HepG2 (cell line): ENCODE measurements around the gene NDUFB7.

Source experiments
- ZNF546 ChIP-seq: sonication (generic); formaldehyde crosslinking; conservative IDR thresholded peaks from 2 replicates; pipeline ENCODE4 v1.8.1; 2023; ENCODE audit warnings: mild to moderate bottlenecking, missing genetic modification reagents
- TF ChIP-seq, protein P1 (sequence below): sonication (generic); formaldehyde crosslinking; IDR thresholded peaks from 2 replicates; pipeline ENCODE4 v1.5.0; 2020; ENCODE audit warnings: mild to moderate bottlenecking, missing genetic modification reagents, borderline replicate concordance
- TF ChIP-seq, protein P2 (sequence below), 2 experiments: sonication (generic) in 1 of 2; formaldehyde crosslinking in 1 of 2; IDR thresholded peaks; 2 replicates each; pipeline versions ENCODE4 v1.5.1 to v1.6.1; 2011 to 2020; ENCODE audit warnings: borderline replicate concordance in 1 of 2, low read depth in 1 of 2, low read length in 1 of 2, mild to moderate bottlenecking in 1 of 2, missing genetic modification reagents in 1 of 2, moderate library complexity in 1 of 2
- TF ChIP-seq, protein P3 (sequence below): IDR thresholded peaks from 2 replicates; pipeline ENCODE4 v1.6.1; 2016
- TF ChIP-seq, protein P4 (sequence below): sonication (generic); formaldehyde crosslinking; conservative IDR thresholded peaks from 2 replicates; pipeline ENCODE4 v1.4.0; 2020; ENCODE audit warnings: missing genetic modification reagents

DNA sequence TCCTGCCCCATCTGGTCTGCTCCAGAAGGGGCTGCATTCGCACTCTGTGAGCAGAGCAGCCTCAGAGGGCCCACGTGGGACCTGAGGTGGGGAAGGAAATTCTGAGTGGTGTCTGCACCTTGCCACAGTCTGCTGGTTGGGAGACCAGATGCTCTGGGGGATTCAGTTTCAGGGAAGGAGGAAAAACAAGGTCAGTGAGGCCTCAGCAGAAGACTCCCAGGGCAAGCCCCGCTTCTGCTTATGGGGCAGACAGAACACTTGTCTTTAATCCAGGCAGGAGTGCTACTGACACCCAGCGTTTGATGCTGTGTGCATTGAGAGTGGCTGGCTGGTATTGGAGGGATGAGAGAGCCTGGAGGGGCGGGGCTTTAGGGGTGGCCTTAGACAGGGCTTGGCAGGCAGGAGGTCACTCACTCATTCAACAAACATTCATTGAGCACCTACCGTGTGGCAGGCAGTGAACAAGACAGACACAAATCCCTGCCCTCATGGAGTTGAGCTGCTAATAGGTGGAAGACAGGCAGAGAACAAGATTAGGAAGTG, 6.1 kb upstream of the NDUFB7 start:
- no peak for TF ChIP-seq ZNF546 (CRISPR knock-in tag)
- TF ChIP-seq, protein P1, sequence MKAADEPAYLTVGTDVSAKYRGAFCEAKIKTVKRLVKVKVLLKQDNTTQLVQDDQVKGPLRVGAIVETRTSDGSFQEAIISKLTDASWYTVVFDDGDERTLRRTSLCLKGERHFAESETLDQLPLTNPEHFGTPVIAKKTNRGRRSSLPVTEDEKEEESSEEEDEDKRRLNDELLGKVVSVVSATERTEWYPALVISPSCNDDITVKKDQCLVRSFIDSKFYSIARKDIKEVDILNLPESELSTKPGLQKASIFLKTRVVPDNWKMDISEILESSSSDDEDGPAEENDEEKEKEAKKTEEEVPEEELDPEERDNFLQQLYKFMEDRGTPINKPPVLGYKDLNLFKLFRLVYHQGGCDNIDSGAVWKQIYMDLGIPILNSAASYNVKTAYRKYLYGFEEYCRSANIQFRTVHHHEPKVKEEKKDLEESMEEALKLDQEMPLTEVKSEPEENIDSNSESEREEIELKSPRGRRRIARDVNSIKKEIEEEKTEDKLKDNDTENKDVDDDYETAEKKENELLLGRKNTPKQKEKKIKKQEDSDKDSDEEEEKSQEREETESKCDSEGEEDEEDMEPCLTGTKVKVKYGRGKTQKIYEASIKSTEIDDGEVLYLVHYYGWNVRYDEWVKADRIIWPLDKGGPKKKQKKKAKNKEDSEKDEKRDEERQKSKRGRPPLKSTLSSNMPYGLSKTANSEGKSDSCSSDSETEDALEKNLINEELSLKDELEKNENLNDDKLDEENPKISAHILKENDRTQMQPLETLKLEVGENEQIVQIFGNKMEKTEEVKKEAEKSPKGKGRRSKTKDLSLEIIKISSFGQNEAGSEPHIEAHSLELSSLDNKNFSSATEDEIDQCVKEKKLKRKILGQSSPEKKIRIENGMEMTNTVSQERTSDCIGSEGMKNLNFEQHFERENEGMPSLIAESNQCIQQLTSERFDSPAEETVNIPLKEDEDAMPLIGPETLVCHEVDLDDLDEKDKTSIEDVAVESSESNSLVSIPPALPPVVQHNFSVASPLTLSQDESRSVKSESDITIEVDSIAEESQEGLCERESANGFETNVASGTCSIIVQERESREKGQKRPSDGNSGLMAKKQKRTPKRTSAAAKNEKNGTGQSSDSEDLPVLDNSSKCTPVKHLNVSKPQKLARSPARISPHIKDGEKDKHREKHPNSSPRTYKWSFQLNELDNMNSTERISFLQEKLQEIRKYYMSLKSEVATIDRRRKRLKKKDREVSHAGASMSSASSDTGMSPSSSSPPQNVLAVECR (CRISPR knock-in tag), result no peak
- TF ChIP-seq, protein P2, sequence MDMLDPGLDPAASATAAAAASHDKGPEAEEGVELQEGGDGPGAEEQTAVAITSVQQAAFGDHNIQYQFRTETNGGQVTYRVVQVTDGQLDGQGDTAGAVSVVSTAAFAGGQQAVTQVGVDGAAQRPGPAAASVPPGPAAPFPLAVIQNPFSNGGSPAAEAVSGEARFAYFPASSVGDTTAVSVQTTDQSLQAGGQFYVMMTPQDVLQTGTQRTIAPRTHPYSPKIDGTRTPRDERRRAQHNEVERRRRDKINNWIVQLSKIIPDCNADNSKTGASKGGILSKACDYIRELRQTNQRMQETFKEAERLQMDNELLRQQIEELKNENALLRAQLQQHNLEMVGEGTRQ (IDR thresholded peaks at IDR 0.05; ENCODE audit: low read depth, low read length), result no peak
- TF ChIP-seq, protein P2 (CRISPR knock-in tag; IDR thresholded peaks at IDR 0.05; ENCODE audit: borderline replicate concordance), result no peak
- TF ChIP-seq, protein P3, sequence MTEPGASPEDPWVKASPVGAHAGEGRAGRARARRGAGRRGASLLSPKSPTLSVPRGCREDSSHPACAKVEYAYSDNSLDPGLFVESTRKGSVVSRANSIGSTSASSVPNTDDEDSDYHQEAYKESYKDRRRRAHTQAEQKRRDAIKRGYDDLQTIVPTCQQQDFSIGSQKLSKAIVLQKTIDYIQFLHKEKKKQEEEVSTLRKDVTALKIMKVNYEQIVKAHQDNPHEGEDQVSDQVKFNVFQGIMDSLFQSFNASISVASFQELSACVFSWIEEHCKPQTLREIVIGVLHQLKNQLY (CRISPR knock-in tag), result no peak
- TF ChIP-seq, protein P4, sequence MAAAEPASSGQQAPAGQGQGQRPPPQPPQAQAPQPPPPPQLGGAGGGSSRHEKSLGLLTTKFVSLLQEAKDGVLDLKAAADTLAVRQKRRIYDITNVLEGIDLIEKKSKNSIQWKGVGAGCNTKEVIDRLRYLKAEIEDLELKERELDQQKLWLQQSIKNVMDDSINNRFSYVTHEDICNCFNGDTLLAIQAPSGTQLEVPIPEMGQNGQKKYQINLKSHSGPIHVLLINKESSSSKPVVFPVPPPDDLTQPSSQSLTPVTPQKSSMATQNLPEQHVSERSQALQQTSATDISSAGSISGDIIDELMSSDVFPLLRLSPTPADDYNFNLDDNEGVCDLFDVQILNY, result no peak
